GM21737 (cell line): ENCODE measurements around the gene EPDR1.

Experiments
- ATAC-seq: cut with Tn5 transposase; IDR thresholded peaks from one replicate; pipeline ENCODE4 v1.9.1; 2021; ENCODE audit warnings: mild to moderate bottlenecking, moderate library complexity; ENCODE audit not compliant: unreplicated experiment

The EPDR1 gene

DNA sequence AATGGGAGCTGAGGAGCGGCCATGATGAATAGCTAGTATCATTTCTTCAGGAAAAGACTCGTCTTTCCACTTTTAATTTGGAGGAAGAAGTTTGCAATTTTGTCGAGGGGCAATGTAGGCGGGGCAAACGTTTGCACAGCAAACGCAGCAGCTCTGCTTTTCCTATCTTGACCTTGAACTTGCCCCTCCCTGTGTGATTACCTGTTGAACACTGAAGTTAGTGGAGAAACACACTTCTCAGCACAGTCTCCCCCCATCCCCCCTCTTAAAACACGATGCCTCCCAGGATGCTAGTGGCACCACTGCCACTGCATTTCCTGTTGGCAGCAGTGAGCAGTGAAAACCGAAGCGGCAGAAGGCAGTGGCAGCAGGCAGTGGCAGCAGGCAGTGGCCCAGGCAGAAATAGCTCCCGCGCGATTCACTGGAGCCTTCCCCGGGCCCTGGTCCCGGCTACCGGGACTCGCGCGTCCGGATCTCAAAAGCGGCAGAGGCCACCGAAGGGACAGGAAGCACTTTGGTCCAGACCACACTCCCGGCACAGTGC, at the start of gene EPDR1:
Gene EPDR1, plus strand, starts transcription at position 336 of the 544 bp plus-strand sequence. CDS start 300 bp downstream, outside the sequence.
- ATAC-seq = peak; percentile 51

- no peak for ATAC-seq
Observed at GRCh38 chr7:37882086-37882485, 38.4 kb upstream of the EPDR1 start.

- no peak for ATAC-seq
Observed at GRCh38 chr7:37893359-37893758, 27.1 kb upstream of the EPDR1 start.

- ATAC-seq = no peak
Observed at GRCh38 chr7:37894671-37895070, 25.8 kb upstream of the EPDR1 start.

- ATAC-seq = no peak
Observed at GRCh38 chr7:37899712-37900247, 20.7 kb upstream of the EPDR1 start.

DNA sequence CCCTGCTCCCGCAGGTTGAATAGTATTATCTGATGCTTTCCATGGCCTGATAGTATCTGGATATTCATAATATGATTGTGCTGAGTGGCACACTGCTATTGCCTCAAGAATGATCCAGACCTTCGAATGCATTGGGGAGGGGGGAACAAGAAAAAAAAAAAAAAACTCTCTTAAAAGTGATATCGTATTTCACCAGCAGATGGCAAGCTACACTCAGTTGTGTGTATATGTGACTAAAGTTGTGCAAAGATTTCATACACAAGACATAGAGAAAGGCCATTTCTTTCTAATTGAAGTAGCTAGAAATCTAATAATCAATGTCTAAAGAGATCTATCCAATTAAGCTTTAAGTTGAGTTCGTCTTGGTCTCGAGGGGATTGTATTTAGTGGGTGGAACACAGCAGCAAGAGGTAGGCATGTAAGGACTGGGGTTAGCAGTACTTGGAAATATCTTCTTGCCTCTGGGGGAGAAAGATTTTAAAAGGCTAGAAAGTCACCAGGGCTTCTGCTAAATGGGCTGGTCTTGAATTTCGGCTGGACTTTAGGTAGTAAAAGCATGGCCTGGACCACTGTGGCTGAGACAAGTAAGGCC, 19.1 kb upstream of the EPDR1 start:
- ATAC-seq = no peak

- ATAC-seq = no peak
Observed at GRCh38 chr7:37901890-37902524, 18.4 kb upstream of the EPDR1 start.

- no peak for ATAC-seq
Observed at GRCh38 chr7:37908221-37908788, 12.1 kb upstream of the EPDR1 start.

DNA sequence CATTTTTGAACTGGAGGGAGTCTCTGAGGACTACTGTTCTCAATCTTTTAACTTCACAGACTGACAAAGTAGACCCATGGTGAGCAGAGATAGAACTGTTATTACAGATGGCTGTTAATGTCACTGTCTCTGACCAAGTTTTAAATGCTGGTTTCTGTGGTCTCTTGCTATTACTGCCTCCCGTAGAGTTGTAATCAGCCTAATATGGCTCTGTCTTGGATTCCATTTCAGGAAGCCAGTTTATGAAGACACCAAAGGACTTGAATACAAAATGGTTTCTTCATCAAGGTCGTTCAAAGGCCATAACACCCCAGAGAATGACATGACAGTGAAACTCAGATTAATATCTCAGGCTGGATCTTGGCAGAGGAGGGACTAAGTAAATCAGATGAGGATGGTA, 7.7 kb upstream of the EPDR1 start:
- no peak for ATAC-seq

DNA sequence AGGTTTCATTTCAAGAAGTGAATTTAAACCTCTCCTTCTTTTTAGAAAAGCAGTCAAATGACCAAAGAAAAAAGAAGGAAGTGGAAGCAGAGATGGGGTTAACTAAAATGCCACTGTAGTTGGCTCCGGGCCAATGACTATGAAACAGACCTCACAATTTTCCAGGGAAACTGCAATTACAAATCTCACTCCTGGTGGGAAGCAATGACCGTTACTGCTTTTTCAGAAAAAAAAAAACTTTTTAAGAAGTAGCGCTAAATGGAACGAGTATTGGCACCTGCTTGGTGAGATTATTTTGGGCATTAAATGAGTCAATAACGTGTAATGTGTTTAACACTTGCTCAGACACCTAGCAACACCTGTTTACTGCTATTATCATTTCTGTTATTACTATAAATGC, 5.0 kb upstream of the EPDR1 start:
- no peak for ATAC-seq

DNA sequence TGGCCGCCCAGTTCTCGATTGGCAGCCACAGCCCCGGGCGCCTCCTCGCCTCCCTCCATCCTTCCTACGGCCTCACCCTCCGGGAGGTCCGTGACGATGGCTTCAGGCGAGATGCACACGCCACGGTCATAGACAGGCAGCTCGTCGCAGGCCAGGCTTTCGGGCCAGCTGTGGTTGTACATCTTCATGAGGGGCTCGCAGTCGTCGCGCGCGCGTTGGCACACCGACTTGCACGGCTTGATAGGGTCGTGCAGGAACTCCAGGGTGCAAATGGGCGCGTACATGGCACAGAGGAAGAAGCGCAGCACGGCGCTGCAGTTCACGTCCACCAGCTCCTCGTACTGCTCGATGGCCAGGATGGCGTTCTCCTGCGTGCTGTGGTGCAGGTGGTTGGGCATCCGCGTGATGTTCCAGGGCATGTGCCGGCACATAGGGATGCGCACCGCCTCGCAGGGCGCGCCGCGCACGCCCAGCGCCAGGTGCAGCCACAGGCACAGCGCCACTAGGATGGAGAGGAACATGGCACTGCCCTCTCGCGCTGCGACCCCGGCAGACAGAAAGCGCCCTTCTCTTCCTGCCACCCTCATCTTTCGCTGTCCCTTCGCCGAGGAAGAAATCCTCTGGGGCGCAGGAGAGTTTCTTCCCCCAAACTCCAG, 4.3 kb upstream of the EPDR1 start:
- ATAC-seq = no peak

DNA sequence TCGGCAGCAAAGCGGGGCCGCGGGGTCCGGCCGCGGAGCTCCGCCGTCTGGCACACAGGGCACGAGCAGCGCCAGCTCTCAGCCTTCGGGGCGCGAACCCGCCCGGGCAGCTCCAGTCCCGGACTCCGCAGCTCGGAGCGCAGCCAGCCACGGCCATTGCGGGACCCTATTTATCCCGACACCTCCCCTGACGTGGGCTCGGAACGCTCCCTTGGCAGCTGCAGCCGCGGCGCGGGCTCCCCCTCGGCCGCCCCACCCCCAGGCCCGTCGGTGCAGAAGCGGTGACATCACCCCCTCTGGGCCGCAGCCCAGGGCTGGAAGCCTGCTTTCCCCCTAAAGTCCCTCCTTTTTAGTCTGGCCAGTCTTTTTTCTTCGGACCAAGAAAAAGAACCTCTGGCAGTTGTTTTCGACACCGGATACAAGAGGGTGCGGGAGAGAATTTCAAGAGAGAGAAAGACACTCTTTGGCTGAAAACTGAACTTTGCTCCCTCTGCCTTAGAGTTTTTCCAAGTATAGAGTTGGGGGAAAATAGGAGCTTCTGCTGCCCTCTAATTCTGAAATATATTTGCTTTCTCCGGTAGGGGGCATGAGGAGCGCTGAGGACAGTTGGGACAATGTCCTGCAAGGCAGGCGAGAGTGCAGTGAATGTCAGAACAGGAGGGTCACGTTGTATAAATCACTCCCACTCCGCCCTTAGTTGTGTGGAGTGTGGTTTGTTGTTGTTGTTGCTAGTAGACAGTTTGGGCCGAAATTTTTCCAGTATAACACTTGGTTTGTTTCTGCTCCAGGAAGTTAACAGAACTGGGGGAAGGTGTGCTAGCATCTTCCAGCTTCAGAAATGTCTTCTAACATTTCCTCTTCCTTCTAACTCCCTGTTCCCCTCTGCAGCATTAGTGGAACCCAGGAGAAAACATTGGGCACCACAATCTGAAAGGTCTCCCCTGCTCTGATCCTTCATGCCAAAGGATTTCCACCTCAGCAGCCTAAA, 3.5 kb upstream of the EPDR1 start, which contains the start of gene SFRP4:
Gene SFRP4, minus strand, starts transcription at position 145 of the 988 bp plus-strand sequence. CDS start 280 bp downstream, outside the sequence.
- no peak for ATAC-seq

- ATAC-seq = no peak
Observed at GRCh38 chr7:37918526-37918925, 1.9 kb upstream of the EPDR1 start.

DNA sequence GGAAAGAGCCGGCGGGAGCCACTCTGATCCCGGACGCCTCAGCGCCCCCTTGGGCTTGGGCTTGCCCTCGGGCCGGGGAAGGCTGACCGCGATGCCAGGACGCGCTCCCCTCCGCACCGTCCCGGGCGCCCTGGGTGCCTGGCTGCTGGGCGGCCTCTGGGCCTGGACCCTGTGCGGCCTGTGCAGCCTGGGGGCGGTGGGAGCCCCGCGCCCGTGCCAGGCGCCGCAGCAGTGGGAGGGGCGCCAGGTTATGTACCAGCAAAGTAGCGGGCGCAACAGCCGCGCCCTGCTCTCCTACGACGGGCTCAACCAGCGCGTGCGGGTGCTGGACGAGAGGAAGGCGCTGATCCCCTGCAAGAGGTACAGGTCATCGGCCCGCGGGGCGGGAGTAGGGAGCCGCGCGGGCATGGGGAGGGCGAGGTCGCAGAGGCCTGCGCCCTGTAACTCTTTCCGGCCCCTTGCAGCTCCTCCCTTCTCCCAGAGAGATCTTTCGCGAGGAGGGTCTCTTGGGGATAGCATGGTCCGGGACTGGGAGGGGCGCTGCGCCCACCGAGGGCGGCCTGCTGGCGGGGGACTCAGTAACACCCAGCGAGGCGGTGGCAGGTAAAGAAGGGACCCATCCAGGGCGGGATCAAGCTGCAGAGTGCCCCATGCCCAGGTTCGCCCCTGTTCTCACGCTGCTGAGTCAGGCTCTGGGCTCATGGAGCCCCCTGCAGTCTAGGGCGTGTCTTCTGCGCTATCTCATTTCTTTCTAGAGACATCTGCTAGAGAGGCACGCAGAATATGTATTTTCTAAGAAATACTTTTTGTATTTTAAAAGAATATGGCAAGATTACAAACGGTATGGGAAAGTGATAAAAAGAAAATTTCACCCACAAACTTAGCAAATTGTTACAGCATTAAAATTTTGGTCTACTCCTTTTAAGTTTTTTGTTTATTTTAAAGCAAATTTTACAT, 687 bp downstream of the EPDR1 start:
- peak; percentile 44 for ATAC-seq

DNA sequence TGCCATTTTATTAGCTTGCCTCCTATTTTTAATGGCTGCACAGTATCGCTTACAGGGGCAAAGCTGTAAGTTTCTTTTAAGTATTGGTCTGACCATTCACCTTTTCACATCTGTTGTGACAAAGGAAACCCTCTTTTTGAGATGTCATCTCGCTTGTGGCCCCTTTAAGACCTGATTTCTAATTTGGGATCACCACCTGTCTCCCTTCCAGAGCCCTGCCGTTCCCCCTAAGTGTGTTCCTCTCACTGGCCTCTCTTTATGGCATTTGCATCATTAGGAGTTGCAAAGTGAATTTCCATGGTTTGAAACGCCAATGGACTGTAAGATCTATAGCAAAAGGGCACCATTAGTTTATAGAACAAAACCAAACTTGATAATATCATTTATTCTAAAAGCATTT, 1.4 kb downstream of the EPDR1 start:
- no peak for ATAC-seq

- no peak for ATAC-seq
Observed at GRCh38 chr7:37923996-37924395, 3.6 kb downstream of the EPDR1 start.

GRCh38 chr7:37924491-37925041, 4.1 kb downstream of the EPDR1 start:
- ATAC-seq = no peak

DNA sequence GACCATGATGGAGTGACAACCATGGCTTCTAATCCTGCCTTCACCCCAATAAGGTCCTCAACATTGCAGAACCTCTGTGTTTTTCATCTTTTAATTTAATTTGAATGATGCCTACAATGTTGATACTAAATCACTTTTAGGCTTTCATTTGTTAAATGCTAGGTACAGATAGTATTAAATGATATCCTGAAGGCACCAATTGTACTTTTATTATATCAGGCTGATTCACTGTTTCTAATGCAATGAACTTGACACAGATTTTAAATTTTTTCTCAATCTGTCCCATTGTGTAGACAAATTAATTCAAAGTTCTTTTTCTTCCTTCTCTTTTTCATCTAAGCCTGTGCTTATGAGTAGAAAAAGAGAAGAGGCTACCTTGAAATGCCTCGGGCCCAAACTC, 5.2 kb downstream of the EPDR1 start:
- no peak for ATAC-seq
